Activated naive CD4-positive, alpha-beta T cell treated with anti-CD3 and anti-CD28 coated beads, Interleukin-2, amount 10 ng/mL, durations not matched to agents 7 days and 5 days (primary cell): ENCODE data around the gene COL4A1.

ENCODE experiments used
- CTCF ChIA-PET: fragments of 350-600 bp; sonication (Branson Sonifier 250); formaldehyde crosslinking; loops from one replicate; lab custom pipeline; 2021; ENCODE audit warnings: antibody characterized with exemption; lab: Charles Lee
- DNase-seq: peaks from one replicate; pipeline ENCODE4 v3.0.0-alpha.2; 2020
- H3K27ac Mint-ChIP-seq: one replicate; pipeline ENCODE4 v1.8.0; 2021; ENCODE audit warnings: mild to moderate bottlenecking, moderate library complexity, mixed read lengths
- H3K27me3 Mint-ChIP-seq: one replicate; pipeline ENCODE4 v1.8.0; 2021; ENCODE audit warnings: mild to moderate bottlenecking, mixed read lengths
- H3K36me3 Mint-ChIP-seq: one replicate; pipeline ENCODE4 v1.8.0; 2021; ENCODE audit warnings: mixed read lengths
- H3K4me1 Mint-ChIP-seq: one replicate; pipeline ENCODE4 v1.8.0; 2021; ENCODE audit warnings: mixed read lengths
- H3K4me3 Mint-ChIP-seq: one replicate; pipeline ENCODE4 v1.8.0; 2021; ENCODE audit warnings: mild to moderate bottlenecking, moderate library complexity, mixed read lengths
- H3K9me3 Mint-ChIP-seq: one replicate; pipeline ENCODE4 v1.8.0; 2021; ENCODE audit warnings: mixed read lengths

Gene COL4A1

GRCh38 chr13:110242615-110243014 is 64.3 kb downstream of the COL4A1 start:
- H3K4me3 Mint-ChIP-seq, result no peak overlapping the region
- H3K36me3 Mint-ChIP-seq, result no peaks in the 10 kb centered on the region
- H3K27me3 Mint-ChIP-seq, result peaks cover 23% of the 10 kb centered on the region
- H3K4me1 Mint-ChIP-seq, result no peaks in the 10 kb centered on the region
- H3K9me3 Mint-ChIP-seq, result no peaks in the 10 kb centered on the region
- H3K27ac Mint-ChIP-seq, result no peak overlapping the region
- no peak for DNase-seq
- CTCF ChIA-PET, result no interaction called here

GRCh38 chr13:110240943-110241342 is 66.0 kb downstream of the COL4A1 start:
- Mint-ChIP-seq H3K27me3 (peaks cover 32% of the 10 kb centered on the region), H3K9me3 (no peaks in the 10 kb centered on the region), H3K36me3 (no peaks in the 10 kb centered on the region), H3K4me1 (no peaks in the 10 kb centered on the region), H3K4me3 (no peak overlapping the region), H3K27ac (no peak overlapping the region)
- no peak for DNase-seq
- CTCF ChIA-PET, result no interaction called here

GRCh38 chr13:110240352-110240751 is 66.6 kb downstream of the COL4A1 start:
- Mint-ChIP-seq H3K27ac (no peak overlapping the region), H3K36me3 (no peaks in the 10 kb centered on the region), H3K4me3 (no peak overlapping the region), H3K4me1 (no peaks in the 10 kb centered on the region), H3K9me3 (no peaks in the 10 kb centered on the region), H3K27me3 (peaks cover 28% of the 10 kb centered on the region)
- CTCF ChIA-PET, result no interaction called here
- no peak for DNase-seq

GRCh38 chr13:110239280-110240125 is 67.5 kb downstream of the COL4A1 start:
- Mint-ChIP-seq H3K27me3 (peaks cover 27% of the 10 kb centered on the region), H3K36me3 (no peaks in the 10 kb centered on the region), H3K27ac (no peak overlapping the region), H3K9me3 (no peaks in the 10 kb centered on the region), H3K4me3 (no peak overlapping the region), H3K4me1 (no peaks in the 10 kb centered on the region)
- DNase-seq, result no peak
- CTCF ChIA-PET, result interaction anchor here (0.9 kb wide), 1 partner anchor 18 kb away, joined by 3 read pairs; no protein-coding TSS in a partner anchor

GRCh38 chr13:110238818-110239195 is 68.2 kb downstream of the COL4A1 start:
- no peak overlapping the region for H3K4me3 Mint-ChIP-seq
- peaks cover 29% of the 10 kb centered on the region for H3K27me3 Mint-ChIP-seq
- no peaks in the 10 kb centered on the region for H3K4me1 Mint-ChIP-seq
- DNase-seq, result no peak
- H3K27ac Mint-ChIP-seq, result no peak overlapping the region
- no peaks in the 10 kb centered on the region for H3K9me3 Mint-ChIP-seq
- CTCF ChIA-PET, result interaction anchor here (0.9 kb wide), 1 partner anchor 17 kb away, joined by 3 read pairs; no protein-coding TSS in a partner anchor
- no peaks in the 10 kb centered on the region for H3K36me3 Mint-ChIP-seq

- Mint-ChIP-seq H3K27me3 (peaks cover 29% of the 10 kb centered on the region), H3K9me3 (no peaks in the 10 kb centered on the region), H3K36me3 (no peaks in the 10 kb centered on the region), H3K27ac (no peak overlapping the region), H3K4me1 (no peaks in the 10 kb centered on the region), H3K4me3 (no peak overlapping the region)
- no peak for DNase-seq
- CTCF ChIA-PET, result no interaction called here
Measured at GRCh38 chr13:110237875-110238817, 68.8 kb downstream of the COL4A1 start.

- H3K27ac Mint-ChIP-seq, result no peak overlapping the region
- no peak overlapping the region for H3K4me3 Mint-ChIP-seq
- CTCF ChIA-PET, result no interaction called here
- H3K36me3 Mint-ChIP-seq, result no peaks in the 10 kb centered on the region
- no peak for DNase-seq
- H3K9me3 Mint-ChIP-seq, result no peaks in the 10 kb centered on the region
- peaks cover 25% of the 10 kb centered on the region for H3K27me3 Mint-ChIP-seq
- no peaks in the 10 kb centered on the region for H3K4me1 Mint-ChIP-seq
Measured at GRCh38 chr13:110236831-110237261, 70.1 kb downstream of the COL4A1 start.

GRCh38 chr13:110236431-110236830 is 70.5 kb downstream of the COL4A1 start:
- peaks cover 26% of the 10 kb centered on the region for H3K27me3 Mint-ChIP-seq
- H3K4me1 Mint-ChIP-seq, result no peaks in the 10 kb centered on the region
- H3K36me3 Mint-ChIP-seq, result no peaks in the 10 kb centered on the region
- H3K9me3 Mint-ChIP-seq, result no peaks in the 10 kb centered on the region
- H3K27ac Mint-ChIP-seq, result no peak overlapping the region
- CTCF ChIA-PET, result no interaction called here
- H3K4me3 Mint-ChIP-seq, result no peak overlapping the region
- DNase-seq, result no peak

GRCh38 chr13:110234532-110234931 is 72.4 kb downstream of the COL4A1 start:
- CTCF ChIA-PET, result no interaction called here
- peaks cover 35% of the 10 kb centered on the region for H3K27me3 Mint-ChIP-seq
- H3K4me3 Mint-ChIP-seq, result no peak overlapping the region
- DNase-seq, result no peak
- H3K9me3 Mint-ChIP-seq, result no peaks in the 10 kb centered on the region
- no peaks in the 10 kb centered on the region for H3K36me3 Mint-ChIP-seq
- no peaks in the 10 kb centered on the region for H3K4me1 Mint-ChIP-seq
- H3K27ac Mint-ChIP-seq, result no peak overlapping the region

- Mint-ChIP-seq H3K4me1 (no peaks in the 10 kb centered on the region), H3K27ac (no peak overlapping the region), H3K27me3 (peaks cover 33% of the 10 kb centered on the region), H3K36me3 (no peaks in the 10 kb centered on the region), H3K9me3 (no peaks in the 10 kb centered on the region), H3K4me3 (no peak overlapping the region)
- DNase-seq, result no peak
- CTCF ChIA-PET, result no interaction called here
Measured at GRCh38 chr13:110233951-110234280, 73.0 kb downstream of the COL4A1 start.

- Mint-ChIP-seq H3K4me3 (no peak overlapping the region), H3K4me1 (no peaks in the 10 kb centered on the region), H3K27ac (no peak overlapping the region), H3K27me3 (peaks cover 33% of the 10 kb centered on the region), H3K9me3 (no peaks in the 10 kb centered on the region), H3K36me3 (no peaks in the 10 kb centered on the region)
- DNase-seq, result no peak
- CTCF ChIA-PET, result interaction anchor here (1.0 to 1.3 kb wide), 2 partner anchors 10 to 11 kb away, joined by 3 read pairs; no protein-coding TSS in a partner anchor
Measured at GRCh38 chr13:110233181-110233950, 73.6 kb downstream of the COL4A1 start.

- Mint-ChIP-seq H3K27me3 (peaks cover 33% of the 10 kb centered on the region), H3K4me1 (no peaks in the 10 kb centered on the region), H3K36me3 (no peaks in the 10 kb centered on the region), H3K9me3 (no peaks in the 10 kb centered on the region), H3K27ac (no peak overlapping the region), H3K4me3 (no peak overlapping the region)
- CTCF ChIA-PET, result interaction anchor here (1.0 to 1.3 kb wide), 2 partner anchors 9 to 11 kb away, joined by 3 read pairs; no protein-coding TSS in a partner anchor
- DNase-seq, result no peak
Measured at GRCh38 chr13:110232756-110233155, 74.2 kb downstream of the COL4A1 start.

GRCh38 chr13:110232142-110232541 is 74.8 kb downstream of the COL4A1 start:
- no peak overlapping the region for H3K4me3 Mint-ChIP-seq
- no peaks in the 10 kb centered on the region for H3K9me3 Mint-ChIP-seq
- no peak overlapping the region for H3K27ac Mint-ChIP-seq
- no peaks in the 10 kb centered on the region for H3K4me1 Mint-ChIP-seq
- H3K27me3 Mint-ChIP-seq, result peaks cover 33% of the 10 kb centered on the region
- CTCF ChIA-PET, result interaction anchor here (1.0 to 1.3 kb wide), 2 partner anchors 9 to 10 kb away, joined by 3 read pairs; no protein-coding TSS in a partner anchor
- H3K36me3 Mint-ChIP-seq, result no peaks in the 10 kb centered on the region
- no peak for DNase-seq
